ENCODE data around the gene HERC4.

DNA sequence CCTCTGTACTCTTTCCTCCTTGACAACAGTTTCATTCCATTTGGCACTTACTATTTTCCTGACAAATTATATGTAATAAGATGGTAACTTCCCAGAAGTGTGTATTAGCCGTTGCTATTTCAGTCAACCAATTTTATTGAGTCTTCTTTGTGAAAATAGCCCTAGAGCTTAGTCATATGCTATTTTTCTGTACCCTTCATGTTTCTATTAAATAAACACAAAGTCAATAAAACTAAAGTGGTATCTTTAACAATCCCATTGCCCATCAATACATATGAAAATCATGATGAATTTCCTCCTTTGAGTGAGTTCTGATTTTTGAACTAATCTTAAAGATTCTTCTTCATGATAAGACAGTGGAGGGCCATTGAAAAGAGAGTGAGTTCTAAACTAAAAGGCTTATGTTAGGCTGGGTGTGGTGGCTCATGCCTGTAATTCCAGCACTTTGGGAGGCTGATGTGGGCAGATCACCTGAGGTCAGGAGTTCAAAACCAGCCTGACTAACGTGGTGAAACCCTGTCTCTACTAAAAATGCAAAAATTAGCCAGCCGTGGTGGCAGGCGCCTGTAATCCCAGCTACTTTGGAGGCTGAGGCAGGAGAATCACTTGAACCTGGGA is 28.3 kb upstream of the HERC4 start:
- TF ChIP-seq EZH2 (IDR thresholded peaks at IDR 0.05; ENCODE audit: borderline replicate concordance, low read length), result no peak
- TF ChIP-seq, protein P1, sequence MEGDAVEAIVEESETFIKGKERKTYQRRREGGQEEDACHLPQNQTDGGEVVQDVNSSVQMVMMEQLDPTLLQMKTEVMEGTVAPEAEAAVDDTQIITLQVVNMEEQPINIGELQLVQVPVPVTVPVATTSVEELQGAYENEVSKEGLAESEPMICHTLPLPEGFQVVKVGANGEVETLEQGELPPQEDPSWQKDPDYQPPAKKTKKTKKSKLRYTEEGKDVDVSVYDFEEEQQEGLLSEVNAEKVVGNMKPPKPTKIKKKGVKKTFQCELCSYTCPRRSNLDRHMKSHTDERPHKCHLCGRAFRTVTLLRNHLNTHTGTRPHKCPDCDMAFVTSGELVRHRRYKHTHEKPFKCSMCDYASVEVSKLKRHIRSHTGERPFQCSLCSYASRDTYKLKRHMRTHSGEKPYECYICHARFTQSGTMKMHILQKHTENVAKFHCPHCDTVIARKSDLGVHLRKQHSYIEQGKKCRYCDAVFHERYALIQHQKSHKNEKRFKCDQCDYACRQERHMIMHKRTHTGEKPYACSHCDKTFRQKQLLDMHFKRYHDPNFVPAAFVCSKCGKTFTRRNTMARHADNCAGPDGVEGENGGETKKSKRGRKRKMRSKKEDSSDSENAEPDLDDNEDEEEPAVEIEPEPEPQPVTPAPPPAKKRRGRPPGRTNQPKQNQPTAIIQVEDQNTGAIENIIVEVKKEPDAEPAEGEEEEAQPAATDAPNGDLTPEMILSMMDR (IDR thresholded peaks at IDR 0.05; ENCODE audit: low read length), result no peak
